ENCODE results near the gene UIMC1. TPM values are rescaled to one million over a fixed set of nuclear protein-coding genes. Genes with fewer than 3 reads are reported as not detected.

Gene UIMC1
- total RNA-seq, 1 experiment from 2014 or later, result 53.0 TPM

- Mint-ChIP-seq H3K4me3 (no peak overlapping the region), H3K9me3 (no peaks in the 10 kb centered on the region), H3K4me1 (peaks cover 2 to 14% of the 10 kb centered on the region in 2 experiments; a peak in 2 of 4 replicates), H3K27me3 (ENCODE audit: low read depth) (peaks cover 5% of the 10 kb centered on the region), H3K27ac (peak overlapping the region in 2 of 3 experiments; percentile 70 to 87; a peak in 3 of 7 replicates), H3K36me3 (ENCODE audit: insufficient read depth in 1 of 3, low read depth in 3 of 3) (no peaks in the 10 kb centered on the region; a peak in 1 of 7 replicates)
- Histone ChIP-seq H3K23ac (ENCODE audit: insufficient read length, low read depth, low read length) (no peak overlapping the region), H3K79me2 (ENCODE audit: insufficient read depth, low read length) (no peaks in the 10 kb centered on the region), H4K8ac (replicated peaks; ENCODE audit: insufficient read length, low read depth, low read length) (no peak overlapping the region), H4K5ac (ENCODE audit: insufficient read length, low read depth, low read length) (no peak overlapping the region), H3K23me2 (ENCODE audit: insufficient read length, low read depth, low read length, poor library complexity, severe bottlenecking) (no peaks in the 10 kb centered on the region), H3K9ac (ENCODE audit: extremely low read depth, insufficient read length, low read length) (no peak overlapping the region), H4K91ac (ENCODE audit: insufficient read length, low read depth, low read length) (no peak overlapping the region), H3K27me3 (ENCODE audit: insufficient read depth, low read length) (no peaks in the 10 kb centered on the region), H2AFZ (ENCODE audit: low read length) (no peak overlapping the region), H3K4me2 (ENCODE audit: insufficient read depth, insufficient read length, low read length) (no peak overlapping the region), H2BK20ac (ENCODE audit: low read depth, low read length, poor library complexity, severe bottlenecking) (no peak overlapping the region), H3K27ac (ENCODE audit: insufficient read length, low read depth, low read length) (no peak overlapping the region), H3T11ph (ENCODE audit: low read length) (no peak overlapping the region), H3K9me3 (ENCODE audit: control insufficient read depth, low read depth, low read length) (no peaks in the 10 kb centered on the region), H3K56ac (ENCODE audit: insufficient read length, low read depth, low read length) (no peak overlapping the region), H3K18ac (ENCODE audit: insufficient read length, low read depth, low read length) (no peak overlapping the region), H2BK15ac (ENCODE audit: low read depth, low read length) (no peak overlapping the region), H2BK12ac (ENCODE audit: insufficient read length, low read depth, low read length) (no peak overlapping the region), H4K20me1 (ENCODE audit: control insufficient read depth, insufficient read depth, insufficient read length) (no peaks in the 10 kb centered on the region), H3K79me1 (ENCODE audit: insufficient read depth, low read depth, low read length, poor library complexity, severe bottlenecking) (no peaks in the 10 kb centered on the region), H3K4ac (ENCODE audit: low read depth, low read length) (no peak overlapping the region), H2AK5ac (ENCODE audit: insufficient read length, low read length) (no peak overlapping the region), H3K4me1 (ENCODE audit: insufficient read depth, low read length) (no peaks in the 10 kb centered on the region), H2BK120ac (ENCODE audit: low read depth, low read length, poor library complexity, severe bottlenecking) (no peak overlapping the region), H3K14ac (ENCODE audit: insufficient read depth, low read length) (no peak overlapping the region), H2BK5ac (ENCODE audit: insufficient read length, low read length) (no peak overlapping the region)
- WGBS (ENCODE audit: extremely low coverage, insufficient read length, low lambda C conversion rate), result no CpG with 5 or more reads among the region's 17 CpGs
- TF ChIP-seq, protein P1, sequence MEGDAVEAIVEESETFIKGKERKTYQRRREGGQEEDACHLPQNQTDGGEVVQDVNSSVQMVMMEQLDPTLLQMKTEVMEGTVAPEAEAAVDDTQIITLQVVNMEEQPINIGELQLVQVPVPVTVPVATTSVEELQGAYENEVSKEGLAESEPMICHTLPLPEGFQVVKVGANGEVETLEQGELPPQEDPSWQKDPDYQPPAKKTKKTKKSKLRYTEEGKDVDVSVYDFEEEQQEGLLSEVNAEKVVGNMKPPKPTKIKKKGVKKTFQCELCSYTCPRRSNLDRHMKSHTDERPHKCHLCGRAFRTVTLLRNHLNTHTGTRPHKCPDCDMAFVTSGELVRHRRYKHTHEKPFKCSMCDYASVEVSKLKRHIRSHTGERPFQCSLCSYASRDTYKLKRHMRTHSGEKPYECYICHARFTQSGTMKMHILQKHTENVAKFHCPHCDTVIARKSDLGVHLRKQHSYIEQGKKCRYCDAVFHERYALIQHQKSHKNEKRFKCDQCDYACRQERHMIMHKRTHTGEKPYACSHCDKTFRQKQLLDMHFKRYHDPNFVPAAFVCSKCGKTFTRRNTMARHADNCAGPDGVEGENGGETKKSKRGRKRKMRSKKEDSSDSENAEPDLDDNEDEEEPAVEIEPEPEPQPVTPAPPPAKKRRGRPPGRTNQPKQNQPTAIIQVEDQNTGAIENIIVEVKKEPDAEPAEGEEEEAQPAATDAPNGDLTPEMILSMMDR (conservative IDR thresholded peaks at IDR 0.05), result no peak
- DNase-seq, result no peak
Measured at GRCh38 chr5:176875014-176875550, 131.5 kb downstream of the UIMC1 start.

Data from H9 (cell line).